Ammon's horn (tissue), 1 donor: ENCODE data around the gene ZNF335.
A peak's percentile ranks its signal among the peaks of the same experiment; 100 is the strongest.
"Not testable (repeated sequence)": the region's sequence is repeated elsewhere in the genome, so short reads cannot be mapped to it uniquely, and the experiment has no call there.

Source experiments
- DNase-seq: peaks from one replicate; pipeline ENCODE4 v3.0.0-alpha.2; 2016; ENCODE audit warnings: low spot score

Gene ZNF335

GRCh38 chr20:45934586-45935415 is 37.2 kb downstream of the ZNF335 start, which contains the start of gene PCIF1:
Gene PCIF1, plus strand, starts transcription at chr20:45934683. Its CDS starts 4,317 bp downstream, at chr20:45939000.
- DNase-seq: peak; percentile 98

GRCh38 chr20:45934046-45934585 is 37.9 kb downstream of the ZNF335 start:
- DNase-seq: peak; percentile 78

GRCh38 chr20:45933266-45934045 is 38.5 kb downstream of the ZNF335 start:
- DNase-seq: peak; percentile 84

- not testable (repeated sequence) for DNase-seq
These were observed 40.3 kb downstream of the ZNF335 start for GRCh38 chr20:45931680-45932079.

GRCh38 chr20:45927071-45927878 is 44.7 kb downstream of the ZNF335 start:
- DNase-seq: no peak

GRCh38 chr20:45926731-45927070 is 45.3 kb downstream of the ZNF335 start:
- DNase-seq: no peak

GRCh38 chr20:45925821-45926506 is 46.0 kb downstream of the ZNF335 start:
- no peak for DNase-seq

GRCh38 chr20:45924391-45925261 is 47.4 kb downstream of the ZNF335 start:
- DNase-seq: peak; percentile 60

GRCh38 chr20:45921337-45922189 is 50.4 kb downstream of the ZNF335 start:
- DNase-seq: no peak

- no peak for DNase-seq
These were observed 51.3 kb downstream of the ZNF335 start for GRCh38 chr20:45920462-45921336.

GRCh38 chr20:45919542-45920399 is 52.2 kb downstream of the ZNF335 start:
- no peak for DNase-seq

- no peak for DNase-seq
These were observed 53.0 kb downstream of the ZNF335 start for GRCh38 chr20:45918779-45919537.

- DNase-seq: no peak
These were observed 53.7 kb downstream of the ZNF335 start for GRCh38 chr20:45918182-45918737.

GRCh38 chr20:45917790-45918141 is 54.2 kb downstream of the ZNF335 start:
- peak; percentile 53 for DNase-seq

GRCh38 chr20:45913116-45913515 is 58.9 kb downstream of the ZNF335 start:
- DNase-seq: no peak

GRCh38 chr20:45912344-45912682 is 59.7 kb downstream of the ZNF335 start:
- no peak for DNase-seq
